ENCODE data around the gene PPIL3. TPM values are rescaled to one million over a fixed set of nuclear protein-coding genes. Genes with fewer than 3 reads are reported as not detected.

Gene PPIL3
- 10 to 100 TPM; 12.4 to 15.6 (median 13.1) TPM for total RNA-seq (2021; fragmentation: NEBNext Ultra II Directional; extraction: Animal tissue kit (Norgen Biotek cat#: 25700))
- long read RNA-seq, partial matches to known transcripts = 0 of 8 reads
- long read RNA-seq, other reads (novel, unspliced or antisense) = 2 of 8 reads

DNA sequence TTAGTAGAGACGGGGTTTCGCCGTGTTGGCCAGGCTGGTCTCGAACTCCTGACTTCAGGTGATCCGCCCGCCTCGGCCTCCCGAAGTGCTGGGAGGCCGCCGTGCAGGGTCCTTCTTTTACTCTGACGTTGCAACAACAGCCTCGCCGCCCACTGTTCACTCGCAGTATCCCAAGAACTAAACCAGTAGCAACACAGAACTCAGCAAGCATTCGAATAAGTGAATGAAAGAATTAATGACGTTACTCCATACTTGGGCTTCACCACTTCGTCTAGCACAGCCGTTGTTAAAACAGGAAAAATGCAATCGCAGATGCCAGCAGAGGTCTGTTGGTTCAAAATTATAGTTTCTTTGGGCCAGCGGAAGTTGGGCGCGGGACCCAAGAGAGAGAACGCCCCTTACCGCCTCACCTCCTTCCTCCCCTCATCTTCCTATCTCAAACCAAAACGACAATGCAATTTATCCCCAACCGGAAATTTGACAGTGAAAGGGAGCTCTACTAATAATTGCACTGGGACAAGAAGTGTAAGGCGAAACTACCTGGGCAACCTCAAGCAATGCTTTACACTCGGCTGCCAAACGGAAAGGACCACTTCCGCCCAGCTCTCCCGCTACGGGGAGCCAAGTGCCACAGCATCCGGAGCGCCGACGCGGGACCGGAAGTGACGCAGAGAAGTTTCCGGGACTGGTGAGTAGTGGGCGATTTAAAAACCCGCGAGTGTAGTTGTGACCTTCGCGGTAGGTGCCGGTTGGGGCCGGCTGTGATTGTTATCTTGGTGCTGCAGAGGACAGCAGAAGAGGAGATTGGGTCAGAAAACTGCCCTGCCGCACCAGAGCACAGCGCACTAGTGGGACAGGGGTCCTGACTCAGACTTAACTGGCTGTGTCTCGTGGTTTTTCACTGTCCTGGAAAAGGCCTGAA is at the start of gene PPIL3, which contains the start of gene NIF3L1:
Gene PPIL3, minus strand, starts transcription at position 374 of the 922 bp plus-strand sequence. CDS start 1,462 bp downstream, outside the sequence.
Gene NIF3L1, plus strand, starts transcription at position 668 of the 922 bp plus-strand sequence. CDS start 2,573 bp downstream, outside the sequence.
- Mint-ChIP-seq H3K27me3 (ENCODE audit: insufficient read depth) (peaks cover 3% of the 10 kb centered on the region), H3K36me3 (ENCODE audit: low read depth) (peaks cover 5% of the 10 kb centered on the region; the same call in 1 of the 2 replicates), H3K27ac (peak within 1 kb of the TSS; percentile 100)

DNA sequence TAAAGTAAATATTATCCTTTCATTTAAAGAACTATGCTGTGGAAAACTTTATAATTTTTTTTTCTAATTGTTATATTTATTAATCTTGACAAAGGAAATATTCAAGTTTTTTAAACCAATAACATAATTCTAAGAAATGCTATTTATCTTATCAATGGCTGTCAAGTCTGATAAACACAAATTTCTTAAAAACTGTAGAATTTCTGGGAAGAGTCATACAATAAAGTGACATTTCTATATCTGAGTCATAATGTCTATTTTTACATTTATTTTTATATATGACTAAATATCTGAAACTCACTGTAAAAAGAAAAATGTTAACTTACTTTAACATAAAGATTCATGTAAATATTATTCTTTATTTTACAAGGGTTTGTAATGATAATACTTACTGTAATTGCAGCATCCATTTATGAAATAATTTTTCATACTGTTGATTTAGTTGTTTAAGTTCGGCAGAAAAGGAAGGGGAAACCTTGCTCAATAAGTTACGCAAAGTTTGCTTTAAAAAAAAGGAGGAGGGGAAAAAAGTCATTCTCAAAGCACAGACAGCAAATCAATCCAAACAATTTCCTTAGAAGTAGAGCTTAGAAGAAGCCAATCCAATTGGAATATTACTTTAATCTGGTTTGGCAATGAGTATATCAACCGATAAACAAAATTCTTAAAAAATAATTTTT is 42.2 kb upstream of the PPIL3 start:
- H3K27ac Mint-ChIP-seq = no peak overlapping the region; the same call in 1 of the 2 replicates
- H3K4me3 Mint-ChIP-seq = no peak overlapping the region
- H3K9me3 Mint-ChIP-seq = no peaks in the 10 kb centered on the region
- H3K36me3 Mint-ChIP-seq (ENCODE audit: low read depth) = no peaks in the 10 kb centered on the region
- TF ChIP-seq, protein P1, sequence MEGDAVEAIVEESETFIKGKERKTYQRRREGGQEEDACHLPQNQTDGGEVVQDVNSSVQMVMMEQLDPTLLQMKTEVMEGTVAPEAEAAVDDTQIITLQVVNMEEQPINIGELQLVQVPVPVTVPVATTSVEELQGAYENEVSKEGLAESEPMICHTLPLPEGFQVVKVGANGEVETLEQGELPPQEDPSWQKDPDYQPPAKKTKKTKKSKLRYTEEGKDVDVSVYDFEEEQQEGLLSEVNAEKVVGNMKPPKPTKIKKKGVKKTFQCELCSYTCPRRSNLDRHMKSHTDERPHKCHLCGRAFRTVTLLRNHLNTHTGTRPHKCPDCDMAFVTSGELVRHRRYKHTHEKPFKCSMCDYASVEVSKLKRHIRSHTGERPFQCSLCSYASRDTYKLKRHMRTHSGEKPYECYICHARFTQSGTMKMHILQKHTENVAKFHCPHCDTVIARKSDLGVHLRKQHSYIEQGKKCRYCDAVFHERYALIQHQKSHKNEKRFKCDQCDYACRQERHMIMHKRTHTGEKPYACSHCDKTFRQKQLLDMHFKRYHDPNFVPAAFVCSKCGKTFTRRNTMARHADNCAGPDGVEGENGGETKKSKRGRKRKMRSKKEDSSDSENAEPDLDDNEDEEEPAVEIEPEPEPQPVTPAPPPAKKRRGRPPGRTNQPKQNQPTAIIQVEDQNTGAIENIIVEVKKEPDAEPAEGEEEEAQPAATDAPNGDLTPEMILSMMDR (IDR thresholded peaks at IDR 0.05) = no peak
- H3K4me1 Mint-ChIP-seq (ENCODE audit: low read depth) = peaks cover 7% of the 10 kb centered on the region
- no peaks in the 10 kb centered on the region for H3K27me3 Mint-ChIP-seq (ENCODE audit: insufficient read depth)
- DNase-seq = no peak

More for the DNA sequence above, at the start of gene PPIL3, which contains the start of gene NIF3L1:
- Mint-ChIP-seq H3K4me3 (peak within 1 kb of the TSS; percentile 100), H3K9me3 (no peaks in the 10 kb centered on the region), H3K4me1 (ENCODE audit: low read depth) (peaks cover 46% of the 10 kb centered on the region)
- DNase-seq = peak; percentile 97
- TF ChIP-seq, protein P1 (IDR thresholded peaks at IDR 0.05) = no peak

DNA sequence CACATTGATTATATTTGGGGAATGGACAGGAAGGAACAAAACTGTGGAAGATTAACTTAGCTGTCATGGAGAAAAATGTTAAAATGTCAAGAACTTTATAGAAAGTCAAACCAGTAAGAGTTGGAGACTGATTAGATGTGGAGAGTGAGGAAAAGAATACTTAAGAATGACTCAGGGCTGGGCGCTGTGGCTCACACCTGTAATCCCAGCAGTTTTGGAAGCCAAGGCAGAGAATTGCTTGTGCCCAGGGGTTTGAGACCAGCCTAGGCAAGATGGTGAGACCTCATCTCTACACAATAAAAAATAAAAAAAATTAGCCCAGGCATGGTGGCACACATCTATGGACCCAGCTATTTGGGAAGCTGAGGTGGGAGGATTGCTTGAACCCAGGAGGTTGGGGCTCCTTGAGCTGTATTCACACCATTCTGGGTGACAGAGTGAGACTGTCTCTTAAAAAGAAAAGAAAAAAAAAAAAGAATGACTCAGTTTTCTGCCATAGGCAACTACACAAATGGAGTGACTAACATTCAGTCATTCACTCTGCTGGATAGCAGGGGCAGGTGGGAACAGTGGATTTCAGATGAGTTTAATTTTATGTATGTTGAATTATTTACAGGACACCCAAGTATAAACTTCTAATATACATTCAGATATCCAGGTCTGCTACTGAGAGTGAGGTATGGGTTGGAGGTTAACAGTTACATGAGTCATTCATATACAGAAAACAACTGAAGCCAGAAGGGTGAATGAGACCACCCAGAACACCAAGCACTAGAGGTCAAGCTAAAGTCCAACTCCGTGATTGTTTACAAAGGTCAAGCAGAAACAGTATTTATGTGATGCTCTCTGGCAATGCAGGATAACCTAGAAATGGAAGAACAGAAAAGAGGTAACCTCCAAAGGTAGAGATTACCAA is 40.7 kb upstream of the PPIL3 start:
- no peaks in the 10 kb centered on the region for H3K27me3 Mint-ChIP-seq (ENCODE audit: insufficient read depth)
- H3K36me3 Mint-ChIP-seq (ENCODE audit: low read depth) = no peaks in the 10 kb centered on the region
- TF ChIP-seq, protein P1 (IDR thresholded peaks at IDR 0.05) = no peak
- DNase-seq = peak; percentile 1
- H3K27ac Mint-ChIP-seq = peak overlapping the region; percentile 12
- H3K4me1 Mint-ChIP-seq (ENCODE audit: low read depth) = peaks cover 7% of the 10 kb centered on the region
- no peaks in the 10 kb centered on the region for H3K9me3 Mint-ChIP-seq
- no peak overlapping the region for H3K4me3 Mint-ChIP-seq

DNA sequence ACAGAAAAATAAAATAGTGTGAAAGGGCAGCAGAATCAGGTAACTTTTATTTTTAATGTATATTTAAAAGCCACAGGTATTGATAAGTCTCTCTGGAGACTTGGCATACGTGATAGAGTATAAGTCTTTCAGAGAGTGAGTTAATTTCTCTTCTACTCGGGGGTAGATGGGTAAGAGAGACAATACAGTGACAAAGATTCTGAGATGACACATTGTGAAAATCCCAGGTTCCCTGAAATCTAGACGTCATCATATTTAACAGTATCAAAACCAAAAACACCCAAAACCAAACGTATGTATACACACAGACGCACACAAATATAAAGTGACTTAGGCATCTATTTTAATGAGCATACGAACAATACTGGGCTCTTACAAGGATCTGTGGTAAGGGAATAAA is 33.6 kb upstream of the PPIL3 start:
- peaks cover 4% of the 10 kb centered on the region; the same call in 1 of the 2 replicates for H3K36me3 Mint-ChIP-seq (ENCODE audit: low read depth)
- H3K9me3 Mint-ChIP-seq = no peaks in the 10 kb centered on the region
- no peak overlapping the region for H3K4me3 Mint-ChIP-seq
- TF ChIP-seq, protein P1 (IDR thresholded peaks at IDR 0.05) = no peak
- DNase-seq = no peak
- no peaks in the 10 kb centered on the region for H3K4me1 Mint-ChIP-seq (ENCODE audit: low read depth)
- H3K27ac Mint-ChIP-seq = no peak overlapping the region
- H3K27me3 Mint-ChIP-seq (ENCODE audit: insufficient read depth) = no peaks in the 10 kb centered on the region
